ENCODE results near the gene PTRH2.

GRCh38 chr17:59650642-59651041 lies 56.6 kb downstream of the PTRH2 start:
- no peak for TF ChIP-seq POLR2A (IDR thresholded peaks at IDR 0.05; ENCODE audit: control extremely low read depth in 1 of 2, low read depth in 2 of 2, low read length in 2 of 2)
- no peak for TF ChIP-seq ZNF274 (IDR thresholded peaks at IDR 0.05; ENCODE audit: borderline replicate concordance, extremely low read depth, low read length)
- no peak for TF ChIP-seq RNF2 (IDR thresholded peaks at IDR 0.05; ENCODE audit: borderline replicate concordance, low read depth, low read length, missing control alignments, poor library complexity, severe bottlenecking)
- no peak for TF ChIP-seq CTCF (IDR thresholded peaks at IDR 0.05; ENCODE audit: control extremely low read depth in 1 of 3, insufficient read depth in 1 of 3, low read depth in 1 of 3, low read length in 3 of 3)

Data from H1 (cell line).